ENCODE results near the gene HSPA4L.

GRCh38 chr4:127868196-127868595 is 86.1 kb downstream of the HSPA4L start:
- TF ChIP-seq CTCF (conservative IDR thresholded peaks at IDR 0.05) (no peak), ZFX (IDR thresholded peaks at IDR 0.05) (no peak)
